Liver (tissue), 9 donors: ENCODE measurements around the gene THRB. TPM values are rescaled to one million over a fixed set of nuclear protein-coding genes. Genes with fewer than 3 reads are reported as not detected.

Experiments used
- DNase-seq: peaks from one replicate; pipeline ENCODE4 v3.0.0-alpha.2; 2017; ENCODE audit warnings: low spot score
- H3K27ac ChIP-seq, 2 donors: one replicate each; pipeline ENCODE4 v1.7.0; 2013; ENCODE audit warnings: inconsistent platforms in 2 of 2, low read length in 2 of 2, control low read depth in 1 of 2, low read depth in 1 of 2, mild to moderate bottlenecking in 1 of 2
- H3K27me3 ChIP-seq, 4 donors: one replicate each; pipeline versions ENCODE4 v1.6.1 to v1.7.0; 2013; ENCODE audit warnings: low read length in 3 of 4, inconsistent platforms in 1 of 4, mild to moderate bottlenecking in 1 of 4, moderate library complexity in 1 of 4; ENCODE audit not compliant: control insufficient read depth in 4 of 4, insufficient read depth in 4 of 4
- H3K36me3 ChIP-seq, 4 donors: one replicate each; pipeline versions ENCODE4 v1.6.1 to v1.7.0; 2013; ENCODE audit warnings: low read length in 3 of 4, mild to moderate bottlenecking in 3 of 4, low read depth in 1 of 4, moderate library complexity in 1 of 4; ENCODE audit not compliant: control insufficient read depth in 4 of 4, insufficient read depth in 3 of 4
- H3K4me1 ChIP-seq, 4 donors: one replicate each; pipeline versions ENCODE4 v1.6.1 to v1.7.0; 2013; ENCODE audit warnings: low read length in 3 of 4, mild to moderate bottlenecking in 3 of 4, moderate library complexity in 1 of 4; ENCODE audit not compliant: control insufficient read depth in 4 of 4, insufficient read depth in 4 of 4
- H3K4me3 ChIP-seq, 3 donors: one replicate each; pipeline versions ENCODE4 v1.6.1 to v1.7.0; 2013; ENCODE audit warnings: low read length in 3 of 3, control low read depth in 1 of 3, low read depth in 1 of 3, mild to moderate bottlenecking in 1 of 3
- H3K9ac ChIP-seq, 2 donors: one replicate each; pipeline ENCODE4 v1.7.0; 2013; ENCODE audit warnings: low read length in 2 of 2, mild to moderate bottlenecking in 2 of 2, moderate library complexity in 2 of 2, control low read depth in 1 of 2, low read depth in 1 of 2
- H3K9me3 ChIP-seq, 4 donors: one replicate each; pipeline versions ENCODE4 v1.6.1 to v1.7.0; 2013; ENCODE audit warnings: low read length in 3 of 4; ENCODE audit not compliant: control insufficient read depth in 4 of 4
- ATF3 ChIP-seq: IDR thresholded peaks from 2 replicates; pipeline ENCODE4 v1.6.1; 2016; ENCODE audit warnings: antibody characterized with exemption
- CTCF ChIP-seq: fragments of 150-350 bp; IDR thresholded peaks from 2 replicates; pipeline ENCODE4 v1.5.1; 2017; ENCODE audit warnings: improper control_type of control experiment, low read depth, low read length; ENCODE audit not compliant: missing input control
- EGR1 ChIP-seq, 2 donors: IDR thresholded peaks; 2 replicates each; pipeline ENCODE4 v1.6.1; 2016 to 2018; ENCODE audit warnings: antibody characterized with exemption in 2 of 2, low read depth in 2 of 2
- FOXA1 ChIP-seq: IDR thresholded peaks from 2 replicates; pipeline ENCODE4 v1.6.1; 2016; ENCODE audit warnings: antibody characterized with exemption
- FOXA2 ChIP-seq: IDR thresholded peaks from 2 replicates; pipeline ENCODE4 v1.6.1; 2016; ENCODE audit warnings: antibody characterized with exemption
- GABPA ChIP-seq, 2 donors: IDR thresholded peaks in 1 of 2; conservative IDR thresholded peaks in 1 of 2; 2 replicates each; pipeline ENCODE4 v1.6.1; 2016; ENCODE audit warnings: antibody characterized with exemption in 2 of 2, mild to moderate bottlenecking in 1 of 2, moderate library complexity in 1 of 2
- HNF4A ChIP-seq, 2 donors: conservative IDR thresholded peaks; 2 replicates each; pipeline ENCODE4 v1.6.1; 2016; ENCODE audit warnings: antibody characterized with exemption in 2 of 2, mild to moderate bottlenecking in 2 of 2
- JUND ChIP-seq, 2 donors: IDR thresholded peaks; 2 replicates each; pipeline ENCODE4 v1.6.1; 2016; ENCODE audit warnings: antibody characterized with exemption in 2 of 2
- MAX ChIP-seq: IDR thresholded peaks from 2 replicates; pipeline ENCODE4 v1.6.1; 2016; ENCODE audit warnings: antibody characterized with exemption
- NR2F2 ChIP-seq: IDR thresholded peaks from 2 replicates; pipeline ENCODE4 v1.6.1; 2016; ENCODE audit warnings: antibody characterized with exemption
- RAD21 ChIP-seq, 2 donors: IDR thresholded peaks; 2 replicates each; pipeline ENCODE4 v1.6.1; 2016; ENCODE audit warnings: antibody characterized with exemption in 2 of 2, mild to moderate bottlenecking in 2 of 2
- REST ChIP-seq: IDR thresholded peaks from 2 replicates; pipeline ENCODE4 v1.6.1; 2016; ENCODE audit warnings: antibody characterized with exemption, mild to moderate bottlenecking
- RXRA ChIP-seq, 2 donors: IDR thresholded peaks; 2 replicates each; pipeline ENCODE4 v1.6.1; 2017 to 2018; ENCODE audit warnings: antibody characterized with exemption in 2 of 2, mild to moderate bottlenecking in 1 of 2
- SP1 ChIP-seq: IDR thresholded peaks from 2 replicates; pipeline ENCODE4 v1.6.1; 2018; ENCODE audit warnings: antibody characterized with exemption, mild to moderate bottlenecking
- TAF1 ChIP-seq: conservative IDR thresholded peaks from 2 replicates; pipeline ENCODE4 v1.6.1; 2016; ENCODE audit warnings: antibody characterized with exemption, mild to moderate bottlenecking
- YY1 ChIP-seq: IDR thresholded peaks from 2 replicates; pipeline ENCODE4 v1.6.1; 2016; ENCODE audit warnings: antibody characterized with exemption, mild to moderate bottlenecking
- ZBTB33 ChIP-seq: IDR thresholded peaks from 2 replicates; pipeline ENCODE4 v1.6.1; 2016; ENCODE audit warnings: antibody characterized with exemption
- WGBS: extraction: QIAGEN DNeasy Blood & Tissue Kit; methylation state at CpG from one replicate; pipeline ENCODE4 v1.1.7; 2013; 5-methylcytosine and 5-hydroxymethylcytosine counted together
- polyA plus RNA-seq, 2 donors: library from polyadenylated mRNA; stranded (reverse) in 1 of 2; unstranded in 1 of 2; fragments of 200-250 nt in 1 of 2; fragments of >200 nt in 1 of 2; fragmentation: Nextera tagmentation in 1 of 2; extraction: Ambion mirVana in 1 of 2; gene quantifications; one replicate each; pipeline versions ENCODE4 v1.2.1 to v1.2.3, GENCODE V29; 2013 to 2015
- total RNA-seq, 2 donors: library from RNA; depleted of rRNA; stranded (reverse); fragments of >200 nt; gene quantifications; one replicate each; pipeline ENCODE4 v1.2.3, GENCODE V29; 2014
- donor health status: healthy.
- donor health status: healthy.
- donor health status: healthy.
- donor health status: healthy.
- donor health status: healthy.

Gene THRB
- total and polyA plus RNA-seq, 4 donors: 5.9 to 23.9 (median 9.3) TPM

- no peaks in the 10 kb centered on the region for H3K9me3 ChIP-seq
- no peak overlapping the region for H3K9ac ChIP-seq
- no peak overlapping the region for H3K4me3 ChIP-seq
- H3K36me3 ChIP-seq: no peaks in the 10 kb centered on the region
- H3K27me3 ChIP-seq: no peaks in the 10 kb centered on the region
- H3K4me1 ChIP-seq: peaks cover 0 to 32% (median 7%) of the 10 kb centered on the region in 4 donors
- WGBS: 32% methylated on average over 4 of the region's 4 CpGs
- no peak for DNase-seq
- H3K27ac ChIP-seq: peak overlapping the region in 1 of 2 donors; percentile 30
- peak in 1 of 2 donors; percentile 30 for TF ChIP-seq HNF4A (conservative IDR thresholded peaks at IDR 0.05)
- peak; percentile 21 to 38 for TF ChIP-seq RXRA (IDR thresholded peaks at IDR 0.05)
- TF ChIP-seq ATF3: no peak
- TF ChIP-seq RAD21 (IDR thresholded peaks at IDR 0.05): peak in 1 of 2 donors; percentile 13
- TF ChIP-seq YY1: peak; percentile 35
Measured at GRCh38 chr3:24351779-24352469, 142.7 kb downstream of the THRB start.

- TF ChIP-seq FOXA1 (no peak), ZBTB33 (no peak), YY1 (no peak), CTCF (no peak), SP1 (no peak), FOXA2 (no peak), TAF1 (no peak), EGR1 (IDR thresholded peaks at IDR 0.05; ENCODE audit: low read depth in 2 of 2) (no peak)
- DNase-seq: no peak
- Histone ChIP-seq H3K9ac (no peak overlapping the region), H3K4me3 (no peak overlapping the region), H3K27me3 (no peaks in the 10 kb centered on the region), H3K27ac (no peak overlapping the region), H3K9me3 (no peaks in the 10 kb centered on the region), H3K4me1 (peaks cover 0 to 44% (median 10%) of the 10 kb centered on the region in 4 donors), H3K36me3 (no peaks in the 10 kb centered on the region)
- WGBS: 92% methylated on average over 1 of the region's 1 CpG
Measured at GRCh38 chr3:24349367-24350019, 145.2 kb downstream of the THRB start.

GRCh38 chr3:24348348-24348747 is 146.3 kb downstream of the THRB start:
- Histone ChIP-seq H3K4me1 (peaks cover 0 to 36% (median 10%) of the 10 kb centered on the region in 4 donors), H3K36me3 (no peaks in the 10 kb centered on the region), H3K9ac (no peak overlapping the region), H3K27ac (no peak overlapping the region), H3K4me3 (no peak overlapping the region), H3K9me3 (no peaks in the 10 kb centered on the region), H3K27me3 (no peaks in the 10 kb centered on the region)
- DNase-seq: no peak
- WGBS: 93% methylated on average over 4 of the region's 4 CpGs
- no peak for TF ChIP-seq RAD21 (IDR thresholded peaks at IDR 0.05)
- no peak for TF ChIP-seq FOXA2
- no peak for TF ChIP-seq TAF1
- no peak for TF ChIP-seq ZBTB33
- no peak for TF ChIP-seq MAX
- no peak for TF ChIP-seq GABPA (IDR thresholded peaks at IDR 0.05 in 1 of 2, conservative IDR thresholded peaks at IDR 0.05 in 1 of 2)
- no peak for TF ChIP-seq JUND (IDR thresholded peaks at IDR 0.05)
- no peak for TF ChIP-seq REST
- no peak for TF ChIP-seq HNF4A (conservative IDR thresholded peaks at IDR 0.05)
- no peak for TF ChIP-seq NR2F2
